ENCODE results near the gene KIAA0586. TPM values are rescaled to one million over a fixed set of nuclear protein-coding genes. Genes with fewer than 3 reads are reported as not detected.

KIAA0586 gene
- total and polyA plus RNA-seq, 2 donors (not counting 3 experiments of a cell fraction or from before 2014, with no cell fraction given), result 7.4 to 25.9 TPM

GRCh38 chr14:58397156-58397555 lies 30.4 kb upstream of the KIAA0586 start:
- intact Hi-C loops (cut with micrococcal nuclease), result no loop called here
- Histone ChIP-seq H3K27me3 (ENCODE audit: control insufficient read depth in 2 of 2, insufficient read depth in 2 of 2, low read length in 2 of 2) (no peaks in the 10 kb centered on the region), H4K20me1 (replicated peaks; ENCODE audit: control insufficient read depth, extremely low read depth, insufficient read depth, low read length) (no peaks in the 10 kb centered on the region), H3K4me2 (ENCODE audit: insufficient read depth, low read length) (no peak overlapping the region), H3K27ac (ENCODE audit: insufficient read depth, low read depth, low read length) (no peak overlapping the region), H3K79me2 (ENCODE audit: control insufficient read depth, insufficient read depth, low read length) (no peaks in the 10 kb centered on the region), H3K9me1 (replicated peaks; ENCODE audit: control insufficient read depth, extremely low read depth, insufficient read depth, low read length) (no peaks in the 10 kb centered on the region), H3K36me3 (ENCODE audit: control insufficient read depth in 2 of 2, extremely low read depth in 1 of 2, insufficient read depth in 2 of 2, low read length in 2 of 2) (no peaks in the 10 kb centered on the region), H2AFZ (ENCODE audit: low read depth, low read length) (no peak overlapping the region), H3K4me3 (replicated peaks in 1 of 3; ENCODE audit: insufficient read depth in 1 of 3, low read depth in 1 of 3, low read length in 3 of 3) (no peak overlapping the region), H3K9me3 (replicated peaks; ENCODE audit: control insufficient read depth, insufficient read depth, low read length) (no peaks in the 10 kb centered on the region), H3K9ac (replicated peaks; ENCODE audit: extremely low read depth, insufficient read depth, low read length) (no peak overlapping the region), H3K4me1 (ENCODE audit: control insufficient read depth, extremely low read depth, insufficient read depth, low read length) (peaks cover 10% of the 10 kb centered on the region)
- FAIRE-seq, result no peak
- TF ChIP-seq FOS (IDR thresholded peaks at IDR 0.05; ENCODE audit: borderline replicate concordance, insufficient read depth, low read length) (no peak), EZH2 (IDR thresholded peaks at IDR 0.05; ENCODE audit: borderline replicate concordance, low read depth, low read length, severe bottlenecking) (no peak), JUN (IDR thresholded peaks at IDR 0.05; ENCODE audit: borderline replicate concordance, insufficient read depth, insufficient read length, low read depth) (no peak), POLR2A (IDR thresholded peaks at IDR 0.05; ENCODE audit: low read depth, low read length) (no peak), GATA2 (IDR thresholded peaks at IDR 0.05; ENCODE audit: insufficient read depth, insufficient read length, low read depth, low read length) (no peak)
- TF ChIP-seq, protein P1, sequence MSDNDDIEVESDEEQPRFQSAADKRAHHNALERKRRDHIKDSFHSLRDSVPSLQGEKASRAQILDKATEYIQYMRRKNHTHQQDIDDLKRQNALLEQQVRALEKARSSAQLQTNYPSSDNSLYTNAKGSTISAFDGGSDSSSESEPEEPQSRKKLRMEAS (IDR thresholded peaks at IDR 0.05; ENCODE audit: insufficient read depth, insufficient read length), result peak; percentile 18
- no TSS peak for BruUV-seq (replicated peaks)
- dilution Hi-C loops (cut with MboI; ENCODE audit: extremely low pct_ligation_motif_present, low sequenced_read_pairs), result no loop called here
- DNase-seq (ENCODE audit: low read depth, low spot score), result no peak
- ChIA-PET POLR2A (no interaction called here), CTCF (interaction anchor here (1.8 kb wide), 1 partner anchor 13 kb away, joined by 10 read pairs; no protein-coding TSS in a partner anchor)

DNA sequence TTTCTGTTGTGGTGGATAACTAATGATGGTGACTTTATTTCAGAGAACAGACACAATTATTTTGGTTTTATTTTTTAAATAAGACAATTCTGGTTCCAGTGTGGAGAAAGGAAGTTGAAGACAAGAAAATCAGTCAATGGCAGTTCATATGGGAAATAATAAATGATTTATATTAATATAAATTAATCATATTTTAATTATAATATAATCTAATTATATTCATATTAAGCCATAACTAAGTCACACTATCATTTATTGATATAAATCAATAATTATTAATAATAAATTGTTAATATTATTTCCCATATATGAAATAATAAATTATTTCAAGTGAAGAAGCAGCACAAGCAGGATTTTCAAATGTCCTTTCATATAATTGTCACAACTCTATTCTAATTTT lies 29.0 kb upstream of the KIAA0586 start:
- ChIA-PET POLR2A (no interaction called here), CTCF (interaction anchor here (1.1 kb wide), 1 partner anchor 28 kb away, joined by 3 read pairs; the partner anchor contains the start of genes KIAA0586 and TIMM9)
- dilution Hi-C loops (cut with MboI; ENCODE audit: extremely low pct_ligation_motif_present, low sequenced_read_pairs), result no loop called here

More for the DNA sequence above, 29.0 kb upstream of the KIAA0586 start:
- TF ChIP-seq EZH2 (IDR thresholded peaks at IDR 0.05; ENCODE audit: borderline replicate concordance, low read depth, low read length, severe bottlenecking) (no peak), JUN (IDR thresholded peaks at IDR 0.05; ENCODE audit: borderline replicate concordance, insufficient read depth, insufficient read length, low read depth) (no peak), POLR2A (IDR thresholded peaks at IDR 0.05; ENCODE audit: low read depth, low read length) (no peak), POLR2AphosphoS5 (IDR thresholded peaks at IDR 0.05; ENCODE audit: insufficient read depth, low read depth, low read length) (no peak), GATA2 (IDR thresholded peaks at IDR 0.05; ENCODE audit: insufficient read depth, insufficient read length, low read depth, low read length) (no peak), CTCF (IDR thresholded peaks at IDR 0.05; ENCODE audit: extremely low read depth in 1 of 2, insufficient read depth in 1 of 2, low read depth in 1 of 2, low read length in 2 of 2) (no peak), MYC (IDR thresholded peaks at IDR 0.05; ENCODE audit: low read depth, low read length) (no peak), FOS (IDR thresholded peaks at IDR 0.05; ENCODE audit: borderline replicate concordance, insufficient read depth, low read length) (no peak)
- TF ChIP-seq, protein P1 (IDR thresholded peaks at IDR 0.05; ENCODE audit: insufficient read depth, insufficient read length), result no peak
- H3K9me1 ChIP-seq (replicated peaks; ENCODE audit: control insufficient read depth, extremely low read depth, insufficient read depth, low read length), result no peaks in the 10 kb centered on the region
- no peak overlapping the region for H3K9ac ChIP-seq (replicated peaks; ENCODE audit: extremely low read depth, insufficient read depth, low read length)
- no peaks in the 10 kb centered on the region for H4K20me1 ChIP-seq (replicated peaks; ENCODE audit: control insufficient read depth, extremely low read depth, insufficient read depth, low read length)
- no peaks in the 10 kb centered on the region for H3K9me3 ChIP-seq (replicated peaks; ENCODE audit: control insufficient read depth, insufficient read depth, low read length)
- peaks cover 10% of the 10 kb centered on the region for H3K4me1 ChIP-seq (ENCODE audit: control insufficient read depth, extremely low read depth, insufficient read depth, low read length)
- no peaks in the 10 kb centered on the region for H3K79me2 ChIP-seq (ENCODE audit: control insufficient read depth, insufficient read depth, low read length)
- intact Hi-C loops (cut with micrococcal nuclease), result no loop called here
- no peak overlapping the region for H2AFZ ChIP-seq (ENCODE audit: low read depth, low read length)
- no peak overlapping the region for H3K4me2 ChIP-seq (ENCODE audit: insufficient read depth, low read length)
- H3K27ac ChIP-seq (ENCODE audit: insufficient read depth, low read depth, low read length), result no peak overlapping the region
- H3K4me3 ChIP-seq (replicated peaks in 1 of 3; ENCODE audit: insufficient read depth in 1 of 3, low read depth in 1 of 3, low read length in 3 of 3), result no peak overlapping the region
- no peaks in the 10 kb centered on the region for H3K27me3 ChIP-seq (ENCODE audit: control insufficient read depth in 2 of 2, insufficient read depth in 2 of 2, low read length in 2 of 2)
- BruUV-seq (replicated peaks), result no TSS peak
- DNase-seq (ENCODE audit: low read depth, low spot score), result no peak
- no peaks in the 10 kb centered on the region for H3K36me3 ChIP-seq (ENCODE audit: control insufficient read depth in 2 of 2, extremely low read depth in 1 of 2, insufficient read depth in 2 of 2, low read length in 2 of 2)
- FAIRE-seq, result no peak
